Measurements from ENCODE around the gene TEN1.

TEN1 gene

GRCh38 chr17:76007850-76008165 is 28.8 kb downstream of the TEN1 start:
- no peak for DNase-seq (ENCODE audit: low spot score)

- DNase-seq (ENCODE audit: low spot score), result no peak
These were observed 29.2 kb downstream of the TEN1 start for GRCh38 chr17:76008208-76008607.

- no peak for DNase-seq (ENCODE audit: low spot score)
These were observed 29.8 kb downstream of the TEN1 start for GRCh38 chr17:76008630-76009425.

GRCh38 chr17:76009447-76009846 is 30.4 kb downstream of the TEN1 start:
- DNase-seq (ENCODE audit: low spot score), result no peak

- DNase-seq (ENCODE audit: low spot score), result no peak
These were observed 31.1 kb downstream of the TEN1 start for GRCh38 chr17:76009969-76010661.

GRCh38 chr17:76011951-76012350 is 32.9 kb downstream of the TEN1 start:
- no peak for DNase-seq (ENCODE audit: low spot score)

GRCh38 chr17:76013377-76013932 is 34.4 kb downstream of the TEN1 start:
- no peak for DNase-seq (ENCODE audit: low spot score)

- DNase-seq (ENCODE audit: low spot score), result peak; percentile 78
These were observed 35.3 kb downstream of the TEN1 start for GRCh38 chr17:76014100-76014924.

- DNase-seq (ENCODE audit: low spot score), result no peak
These were observed 35.9 kb downstream of the TEN1 start for GRCh38 chr17:76014925-76015261.

- no peak for DNase-seq (ENCODE audit: low spot score)
These were observed 38.7 kb downstream of the TEN1 start for GRCh38 chr17:76017481-76018339.

GRCh38 chr17:76018340-76018680 is 39.3 kb downstream of the TEN1 start:
- DNase-seq (ENCODE audit: low spot score), result no peak

- no peak for DNase-seq (ENCODE audit: low spot score)
These were observed 39.8 kb downstream of the TEN1 start for GRCh38 chr17:76018801-76019200.

GRCh38 chr17:76019833-76020467 is 40.9 kb downstream of the TEN1 start:
- DNase-seq (ENCODE audit: low spot score), result no peak

GRCh38 chr17:76022285-76022684 is 43.2 kb downstream of the TEN1 start:
- DNase-seq (ENCODE audit: low spot score), result no peak

GRCh38 chr17:76022973-76023899 is 44.2 kb downstream of the TEN1 start:
- DNase-seq (ENCODE audit: low spot score), result no peak

- DNase-seq (ENCODE audit: low spot score), result no peak
These were observed 44.8 kb downstream of the TEN1 start for GRCh38 chr17:76023900-76024237.

GRCh38 chr17:76024353-76024752 is 45.3 kb downstream of the TEN1 start:
- no peak for DNase-seq (ENCODE audit: low spot score)

GRCh38 chr17:76025294-76025693 is 46.3 kb downstream of the TEN1 start:
- DNase-seq (ENCODE audit: low spot score), result no peak

- DNase-seq (ENCODE audit: low spot score), result no peak
These were observed 47.7 kb downstream of the TEN1 start for GRCh38 chr17:76026714-76027158.

- no peak for DNase-seq (ENCODE audit: low spot score)
These were observed 48.3 kb downstream of the TEN1 start, which contains the start of gene EVPL for GRCh38 chr17:76027159-76027839. EVPL (minus strand) TSS chr17:76027306; CDS start chr17:76027198, 108 bp downstream.

All from activated CD4-positive, alpha-beta T cell treated with anti-CD3 and anti-CD28 coated beads, Interleukin-2, Interleukin-4, amounts not matched to agents 100 ng/mL and 50 ng/mL, durations not matched to agents 16 hours and 8 hours (primary cell).